GM18868 (cell line): ENCODE data around the gene TPH1.

Experiments
- ATAC-seq: cut with Tn5 transposase; IDR thresholded peaks from one replicate; pipeline ENCODE4 v1.9.1; 2021; ENCODE audit warnings: mild to moderate bottlenecking, moderate library complexity; ENCODE audit not compliant: unreplicated experiment

The TPH1 gene

DNA sequence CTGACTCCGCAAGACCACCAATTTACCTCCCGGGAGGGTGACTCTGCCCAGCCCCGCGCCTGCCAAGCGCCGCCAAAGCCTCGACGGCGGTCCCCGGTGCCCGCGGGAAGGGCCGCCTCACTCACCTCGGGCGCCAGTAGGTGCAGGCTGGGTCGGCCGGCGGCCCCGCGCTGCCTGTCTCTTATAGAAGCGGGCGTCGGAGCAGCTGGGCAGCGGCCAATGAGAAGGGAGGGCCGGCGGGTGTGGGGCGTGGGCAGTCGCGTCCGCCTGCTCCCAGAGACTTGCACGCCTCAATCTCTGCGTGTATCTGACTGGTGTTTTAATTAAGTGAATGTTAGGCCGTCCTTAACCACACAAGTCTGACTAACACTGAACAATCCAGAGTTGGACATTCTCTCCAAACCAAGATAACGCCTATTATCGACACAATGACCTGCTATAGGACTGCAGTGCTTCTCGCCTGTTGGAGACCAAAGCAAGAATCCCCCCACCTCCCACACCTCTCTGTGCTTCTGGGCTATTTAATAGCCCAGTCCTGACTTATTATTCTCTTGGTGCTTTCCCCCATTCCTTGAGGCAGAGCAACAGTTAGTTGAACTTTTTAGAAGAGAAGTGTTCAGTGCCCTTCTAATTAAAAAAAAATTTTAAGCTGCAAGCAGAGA, at the start of gene TPH1:
TSS of gene TPH1 (minus strand) at position 154 of the 662 bp plus-strand sequence. CDS start 5,507 bp downstream, outside the sequence.
- no peak for ATAC-seq

GRCh38 chr11:18093959-18094358, 47.9 kb upstream of the TPH1 start:
- ATAC-seq: no peak

DNA sequence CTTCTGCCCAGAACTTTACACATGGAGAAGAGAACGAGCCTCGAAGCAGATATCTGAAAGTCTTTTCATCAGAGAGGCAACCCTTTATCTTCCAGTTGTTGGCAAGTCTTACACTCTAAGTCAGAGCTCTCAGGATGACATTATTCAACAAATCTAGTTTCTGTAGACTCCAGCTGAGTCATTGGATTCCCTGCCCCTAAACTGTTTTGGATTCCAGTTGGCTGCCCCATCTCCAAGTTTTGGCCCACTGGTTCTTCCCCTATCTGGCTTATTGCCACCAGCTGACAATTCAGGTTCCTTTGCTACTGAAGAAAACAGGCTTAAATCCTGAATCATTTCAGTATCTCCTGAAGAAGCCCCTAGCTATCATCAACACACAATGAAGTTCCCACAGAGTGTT, 45.7 kb upstream of the TPH1 start:
- ATAC-seq: no peak

GRCh38 chr11:18088966-18089365, 42.9 kb upstream of the TPH1 start:
- ATAC-seq: no peak

- no peak for ATAC-seq
Observed at GRCh38 chr11:18088366-18088765, 42.3 kb upstream of the TPH1 start.

DNA sequence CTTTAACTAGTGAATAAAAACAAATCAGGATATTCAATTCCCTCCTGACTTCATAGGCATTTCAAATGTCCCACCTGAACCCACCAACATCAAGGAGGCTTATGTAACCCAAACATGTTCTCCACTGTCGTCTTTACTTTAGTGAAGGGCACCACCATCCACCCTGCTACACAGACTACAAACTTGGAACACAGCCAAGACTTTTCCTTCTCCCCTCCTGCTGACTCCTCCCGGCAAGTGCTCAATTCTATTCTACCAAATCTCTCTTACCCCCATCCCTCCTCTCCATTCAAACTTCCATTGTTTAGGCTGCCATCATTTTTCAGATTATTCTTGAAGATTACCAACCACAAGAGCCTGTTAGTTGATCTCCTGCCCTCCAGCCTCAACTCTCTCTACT, 35.5 kb upstream of the TPH1 start:
- no peak for ATAC-seq

GRCh38 chr11:18080451-18080850, 34.4 kb upstream of the TPH1 start:
- ATAC-seq: no peak

DNA sequence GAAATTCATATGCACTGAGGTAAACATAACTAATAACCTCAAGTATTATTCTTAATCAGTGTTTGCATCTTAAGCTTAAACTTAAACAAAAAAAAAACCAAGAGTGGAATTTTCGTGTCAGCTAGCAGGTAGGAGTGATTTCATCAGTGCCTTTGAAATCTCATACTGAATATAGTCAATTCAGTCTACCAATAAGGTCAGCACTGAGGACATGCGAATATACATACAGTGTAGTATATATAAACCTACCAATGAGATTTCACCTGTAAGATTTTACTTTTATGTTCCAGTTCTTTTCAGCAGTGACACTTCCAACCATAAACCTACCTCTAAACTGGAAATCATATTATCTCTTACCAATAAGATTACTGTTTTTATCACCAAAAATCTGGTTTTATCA, 32.8 kb upstream of the TPH1 start:
- no peak for ATAC-seq

DNA sequence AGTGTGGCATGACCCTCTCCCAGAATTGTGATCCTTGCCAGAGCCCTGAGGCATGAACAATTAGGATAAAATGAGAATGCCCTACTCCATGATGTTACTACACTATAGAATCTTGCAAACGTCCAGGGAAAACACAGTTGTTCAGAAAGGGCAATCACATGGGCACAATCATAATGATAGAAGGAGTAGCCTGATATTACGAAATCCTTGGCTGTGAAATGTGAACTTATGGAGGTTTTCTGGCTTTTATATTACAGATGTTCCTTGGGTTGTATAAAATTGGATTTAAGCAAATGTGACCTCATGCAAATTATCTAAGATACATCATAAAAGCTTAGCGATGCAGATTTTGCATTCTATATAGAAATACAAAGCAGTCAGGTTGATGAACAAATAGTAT, 29.4 kb upstream of the TPH1 start:
- no peak for ATAC-seq

GRCh38 chr11:18071098-18071705, 25.1 kb upstream of the TPH1 start:
- ATAC-seq: no peak

DNA sequence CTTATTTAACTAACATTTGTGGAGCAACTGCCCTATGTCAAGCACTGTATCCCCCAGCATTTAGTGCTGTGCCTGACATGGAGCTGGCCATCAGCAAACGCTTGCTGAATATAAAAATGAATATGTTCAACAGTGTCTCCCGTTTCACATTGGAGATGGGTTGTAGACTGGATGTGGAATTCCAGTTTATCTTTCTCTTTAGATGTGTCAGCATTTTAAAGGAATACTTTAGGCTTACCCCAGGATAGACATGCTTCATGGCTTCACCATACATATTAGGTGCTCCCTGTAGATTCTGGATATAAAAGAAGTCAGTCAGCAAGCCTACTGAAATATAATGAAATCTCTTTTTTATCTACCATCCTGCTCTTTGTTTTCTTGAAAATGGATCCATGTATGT, 21.3 kb upstream of the TPH1 start:
- no peak for ATAC-seq

- ATAC-seq: no peak
Observed at GRCh38 chr11:18066626-18067025, 20.6 kb upstream of the TPH1 start.

- ATAC-seq: no peak
Observed at GRCh38 chr11:18065572-18065971, 19.5 kb upstream of the TPH1 start.

DNA sequence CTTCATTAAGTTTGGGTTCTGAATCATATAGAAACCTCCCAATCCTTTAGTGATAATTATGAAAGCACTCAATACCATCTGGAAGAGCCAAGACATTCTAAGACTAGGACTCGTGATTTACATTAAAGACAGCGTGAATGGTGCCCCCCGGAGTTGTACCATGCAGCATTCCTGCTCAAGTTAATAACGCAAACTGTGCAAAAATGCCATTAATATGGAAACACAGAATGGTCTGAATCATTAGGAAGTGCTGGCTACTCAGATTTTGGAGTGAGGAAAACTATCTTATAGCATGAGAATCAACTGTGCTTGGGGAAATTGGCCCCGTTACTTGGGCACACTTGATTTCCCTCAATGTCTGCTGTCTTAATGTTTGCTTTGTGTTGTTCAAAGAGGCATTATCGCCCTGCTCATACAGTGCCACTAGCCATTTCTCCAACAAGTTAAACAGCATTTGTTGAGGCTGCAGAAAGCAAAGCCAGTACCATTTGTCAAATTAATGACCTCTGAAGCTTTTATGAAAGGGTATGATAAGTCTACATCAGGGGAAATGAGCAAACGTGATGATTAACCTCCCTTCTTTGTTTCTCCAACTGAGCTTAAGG, 18.5 kb upstream of the TPH1 start:
- ATAC-seq: no peak

GRCh38 chr11:18063862-18064434, 17.9 kb upstream of the TPH1 start:
- no peak for ATAC-seq

GRCh38 chr11:18063125-18063524, 17.1 kb upstream of the TPH1 start:
- no peak for ATAC-seq

DNA sequence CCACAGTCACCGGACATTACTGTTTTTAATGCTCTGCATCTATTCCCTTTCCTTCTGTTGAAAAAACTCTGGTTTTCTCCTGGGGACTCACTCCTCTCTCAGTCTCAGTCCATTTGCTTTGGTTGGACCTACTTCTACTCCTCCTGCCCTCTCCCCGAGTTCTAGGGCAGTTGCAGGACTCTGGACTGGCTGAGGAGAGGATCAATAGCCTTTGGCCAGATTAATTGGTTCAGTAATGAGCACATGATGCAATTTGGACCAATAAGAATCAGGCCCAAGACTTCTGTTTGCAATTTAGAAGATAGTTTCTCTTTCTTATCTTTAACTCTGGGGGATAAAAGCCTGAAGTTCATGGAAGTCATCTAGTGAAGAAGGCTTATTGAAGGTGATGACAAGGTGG, 15.3 kb upstream of the TPH1 start:
- ATAC-seq: no peak

- no peak for ATAC-seq
Observed at GRCh38 chr11:18056561-18057181, 10.6 kb upstream of the TPH1 start.

DNA sequence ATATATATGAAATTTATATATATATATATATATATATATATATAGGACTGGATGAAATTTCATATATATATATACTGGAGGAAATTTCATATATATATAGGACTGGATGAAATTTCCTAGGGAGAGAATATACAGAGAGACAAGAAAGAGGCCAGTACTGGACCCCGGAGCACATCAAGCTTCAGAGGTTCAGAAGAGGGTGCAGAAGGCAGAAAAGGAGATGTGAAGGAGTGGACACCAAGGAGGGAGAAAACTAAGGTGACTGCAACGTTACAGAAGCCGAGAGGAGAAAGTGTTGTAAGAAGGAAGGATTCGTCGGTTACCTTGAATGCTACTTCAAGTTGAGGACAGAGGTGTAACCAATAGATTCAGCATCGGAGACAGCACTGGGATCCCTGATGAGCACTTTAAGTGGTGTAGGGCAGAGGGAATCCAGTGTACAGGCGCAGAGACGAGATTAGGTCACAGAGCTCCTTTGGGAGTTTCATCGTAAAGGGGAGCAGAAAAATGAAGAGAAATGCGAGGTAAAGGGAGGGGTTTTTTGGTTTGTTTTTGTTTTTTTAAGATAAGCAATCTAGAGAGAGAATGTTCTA, 8.5 kb upstream of the TPH1 start:
- ATAC-seq: no peak

GRCh38 chr11:18050848-18051247, 4.8 kb upstream of the TPH1 start:
- ATAC-seq: no peak

- ATAC-seq: no peak
Observed at GRCh38 chr11:18036456-18036855, 9.6 kb downstream of the TPH1 start.
